Gastrocnemius medialis (tissue), 4 donors: Measurements from ENCODE around the gene DEGS2. TPM values are rescaled to one million over a fixed set of nuclear protein-coding genes. Genes with fewer than 3 reads are reported as not detected.

Experiments used
- ATAC-seq, 2 donors: fragments of 150-250 bp; one replicate each; pipeline ENCODE4 v1.9.1; 2016
- DNase-seq, 2 donors: peaks; one replicate each; pipeline ENCODE4 v3.0.0-alpha.2; 2019
- H3K27ac ChIP-seq, 4 donors: fragments of 200-600 bp; sonication (generic); 1 replicate in 1 of 4; 2 replicates in 3 of 4; pipeline ENCODE4 v1.5.1; 2016 to 2018; ENCODE audit warnings: mild to moderate bottlenecking in 2 of 4, moderate library complexity in 1 of 4
- H3K27me3 ChIP-seq, 3 donors: fragments of 200-600 bp; sonication (generic) in 2 of 3; 1 replicate in 1 of 3; 2 replicates in 2 of 3; pipeline versions ENCODE4 v1.5.1 to v1.6.0; 2016 to 2019; ENCODE audit warnings: mild to moderate bottlenecking in 1 of 3, moderate library complexity in 1 of 3
- H3K36me3 ChIP-seq, 2 donors: fragments of 200-600 bp; sonication (generic) in 1 of 2; one replicate each; pipeline ENCODE4 v1.5.1; 2017 to 2018
- H3K4me1 ChIP-seq, 2 donors: fragments of 200-600 bp; sonication (generic) in 1 of 2; one replicate each; pipeline ENCODE4 v1.5.1; 2016 to 2017; ENCODE audit warnings: mild to moderate bottlenecking in 2 of 2
- H3K4me3 ChIP-seq, 4 donors: fragments of 200-600 bp; sonication (generic) in 3 of 4; 1 replicate in 1 of 4; 2 replicates in 3 of 4; pipeline ENCODE4 v1.5.1; 2016 to 2019; ENCODE audit warnings: mild to moderate bottlenecking in 2 of 4
- H3K9me3 ChIP-seq, 3 donors: fragments of 200-600 bp; sonication (generic) in 2 of 3; 1 replicate in 1 of 3; 2 replicates in 2 of 3; pipeline ENCODE4 v1.5.1; 2016 to 2019
- CTCF ChIP-seq, 5 experiments: fragments of 450-650 bp in 3 of 5; fragments of 200-600 bp in 2 of 5; sonication (generic) in 2 of 5; IDR thresholded peaks in 4 of 5; conservative IDR thresholded peaks in 1 of 5; 1 replicate in 4 of 5; 2 replicates in 1 of 5; pipeline ENCODE4 v1.5.1; 2016 to 2019; ENCODE audit warnings: antibody characterized with exemption in 5 of 5, mild to moderate bottlenecking in 3 of 5, moderate library complexity in 3 of 5
- POLR2A ChIP-seq, 2 donors: fragments of 450-650 bp; IDR thresholded peaks; one replicate each; pipeline ENCODE4 v1.6.1; 2017; ENCODE audit warnings: antibody characterized with exemption in 2 of 2, mild to moderate bottlenecking in 2 of 2, moderate library complexity in 2 of 2
- in situ Hi-C, 4 donors: fragments of 200-750 bp; cut with MboI; loops; one replicate each; pipeline versions ENCODE4 v1.15.0 to v1.8.0; 2017; ENCODE audit warnings: low sequenced_read_pairs in 4 of 4
- intact Hi-C: fragments of 100-400 bp; cut with DNase I; formaldehyde crosslinking; loops from one replicate; pipeline ENCODE4 v1.15.1; 2023; ENCODE audit warnings: low total_unique reads
- total RNA-seq, 4 donors: library from RNA; depleted of rRNA; stranded (reverse); fragments of >200 nt; gene quantifications; one replicate each; pipeline versions ENCODE4 v1.1.0 to v1.2.3, GENCODE V29; 2016

Gene DEGS2
- total RNA-seq, 4 donors from 2014 or later = 0.22 to 0.75 (median 0.66) TPM; not detected in 1

GRCh38 chr14:100129161-100129589 lies 30.3 kb downstream of the DEGS2 start:
- H3K36me3 ChIP-seq = no peaks in the 10 kb centered on the region

GRCh38 chr14:100128688-100129087 lies 30.8 kb downstream of the DEGS2 start:
- Histone ChIP-seq H3K4me1 (no peaks in the 10 kb centered on the region), H3K9me3 (no peaks in the 10 kb centered on the region), H3K27ac (peak overlapping the region in 1 of 4 donors; percentile 41), H3K36me3 (no peaks in the 10 kb centered on the region), H3K4me3 (no peak overlapping the region), H3K27me3 (no peaks in the 10 kb centered on the region)
- intact Hi-C loops (no loop called here), in situ Hi-C loops (no loop called here)
- peak in 1 of 2 donors; percentile 21 for ATAC-seq
- peak in 1 of 2 donors; percentile 33 for DNase-seq
- TF ChIP-seq CTCF (IDR thresholded peaks at IDR 0.05 in 4 of 5, conservative IDR thresholded peaks at IDR 0.05 in 1 of 5) (no peak), POLR2A (IDR thresholded peaks at IDR 0.05) (no peak)

More at GRCh38 chr14:100129161-100129589, 30.3 kb downstream of the DEGS2 start:
- peak overlapping the region in 2 of 4 donors; percentile 30 to 41 for H3K27ac ChIP-seq
- TF ChIP-seq CTCF (IDR thresholded peaks at IDR 0.05 in 4 of 5, conservative IDR thresholded peaks at IDR 0.05 in 1 of 5) (no peak), POLR2A (IDR thresholded peaks at IDR 0.05) (no peak)
- DNase-seq (peak in 1 of 2 donors; percentile 36), ATAC-seq (peak; percentile 34 to 40)
- intact Hi-C loops = no loop called here
- H3K27me3 ChIP-seq = no peaks in the 10 kb centered on the region
- no peak overlapping the region for H3K4me3 ChIP-seq
- no peaks in the 10 kb centered on the region for H3K9me3 ChIP-seq
- in situ Hi-C loops = no loop called here
- no peaks in the 10 kb centered on the region for H3K4me1 ChIP-seq

- no peaks in the 10 kb centered on the region for H3K36me3 ChIP-seq
- H3K4me3 ChIP-seq = no peak overlapping the region
- intact Hi-C loops = no loop called here
- H3K4me1 ChIP-seq = no peaks in the 10 kb centered on the region
- in situ Hi-C loops = no loop called here
- no peak for TF ChIP-seq CTCF (IDR thresholded peaks at IDR 0.05 in 4 of 5, conservative IDR thresholded peaks at IDR 0.05 in 1 of 5)
- no peak for TF ChIP-seq POLR2A (IDR thresholded peaks at IDR 0.05)
- H3K27ac ChIP-seq = no peak overlapping the region
- no peak for DNase-seq
- H3K9me3 ChIP-seq = no peaks in the 10 kb centered on the region
- no peaks in the 10 kb centered on the region for H3K27me3 ChIP-seq
- no peak for ATAC-seq
Observed at GRCh38 chr14:100127853-100128455, 31.5 kb downstream of the DEGS2 start.

- no peaks in the 10 kb centered on the region for H3K36me3 ChIP-seq
- no peak for ATAC-seq
- no peak overlapping the region for H3K4me3 ChIP-seq
- intact Hi-C loops (no loop called here), in situ Hi-C loops (no loop called here)
- no peaks in the 10 kb centered on the region for H3K4me1 ChIP-seq
- no peaks in the 10 kb centered on the region for H3K27me3 ChIP-seq
- H3K27ac ChIP-seq = no peak overlapping the region
- no peaks in the 10 kb centered on the region for H3K9me3 ChIP-seq
- TF ChIP-seq POLR2A (IDR thresholded peaks at IDR 0.05) (no peak), CTCF (IDR thresholded peaks at IDR 0.05 in 4 of 5, conservative IDR thresholded peaks at IDR 0.05 in 1 of 5) (no peak)
- DNase-seq = no peak
Observed at GRCh38 chr14:100126401-100126800, 33.0 kb downstream of the DEGS2 start.
